Endometrium (tissue), 2 donors: Measurements from ENCODE around the gene HCRTR1.
"Not testable (repeated sequence)": the region's sequence is repeated elsewhere in the genome, so short reads cannot be mapped to it uniquely, and the experiment has no call there.

Experiments
- FAIRE-seq: peaks from 2 replicates; lab custom pipeline; 2012; peaks lifted over from hg19 to GRCh38; lab: Jason Lieb, UNC
- donor health status: control.
- donor health status: control.

HCRTR1 gene

DNA sequence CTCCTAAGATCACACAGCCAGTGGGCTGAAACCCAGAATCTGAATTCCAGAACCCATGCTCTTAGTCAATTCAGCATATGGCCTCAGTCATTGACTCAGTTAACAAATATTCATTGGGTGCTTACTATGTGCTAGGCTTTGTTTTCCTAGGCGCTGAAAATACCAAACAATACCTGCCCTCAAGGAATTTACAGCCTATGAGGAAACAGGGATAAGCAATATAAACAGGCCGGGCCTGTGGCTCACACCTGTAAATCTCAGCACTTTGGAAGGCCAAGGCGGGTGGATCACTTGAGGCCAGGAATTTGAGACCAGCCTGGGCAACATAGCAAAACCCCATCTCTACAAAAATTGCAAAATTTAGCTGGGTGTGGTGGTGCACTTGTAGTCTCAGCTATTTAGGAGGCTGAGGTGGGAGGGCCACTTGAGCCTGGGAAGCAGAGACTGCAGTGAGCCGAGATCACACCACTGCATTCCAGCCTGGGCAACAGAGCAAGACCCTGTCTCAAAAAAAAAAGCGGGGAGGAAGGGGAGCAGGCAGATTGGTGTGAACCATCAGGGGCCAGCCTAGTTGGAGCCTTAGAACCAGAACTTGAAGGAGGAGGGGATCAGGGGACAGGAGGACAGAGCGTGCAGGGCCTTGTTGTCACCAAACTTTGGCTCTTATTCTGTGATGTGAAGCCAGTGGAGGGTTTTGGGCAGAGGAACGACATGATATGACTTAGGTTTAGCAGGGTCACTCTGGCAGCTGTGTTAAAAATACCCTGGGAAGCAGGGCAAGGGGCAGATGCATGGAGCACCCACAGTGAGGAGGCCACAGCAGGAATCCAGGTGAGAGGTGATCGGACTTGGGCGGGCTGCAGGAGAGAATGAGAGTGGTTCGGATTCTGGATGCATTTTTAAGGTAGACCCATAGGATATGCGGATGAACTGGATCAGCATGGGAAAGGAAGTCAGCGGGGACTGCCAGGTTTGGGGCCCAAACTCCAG, 35.4 kb upstream of the HCRTR1 start:
- FAIRE-seq: no peak

DNA sequence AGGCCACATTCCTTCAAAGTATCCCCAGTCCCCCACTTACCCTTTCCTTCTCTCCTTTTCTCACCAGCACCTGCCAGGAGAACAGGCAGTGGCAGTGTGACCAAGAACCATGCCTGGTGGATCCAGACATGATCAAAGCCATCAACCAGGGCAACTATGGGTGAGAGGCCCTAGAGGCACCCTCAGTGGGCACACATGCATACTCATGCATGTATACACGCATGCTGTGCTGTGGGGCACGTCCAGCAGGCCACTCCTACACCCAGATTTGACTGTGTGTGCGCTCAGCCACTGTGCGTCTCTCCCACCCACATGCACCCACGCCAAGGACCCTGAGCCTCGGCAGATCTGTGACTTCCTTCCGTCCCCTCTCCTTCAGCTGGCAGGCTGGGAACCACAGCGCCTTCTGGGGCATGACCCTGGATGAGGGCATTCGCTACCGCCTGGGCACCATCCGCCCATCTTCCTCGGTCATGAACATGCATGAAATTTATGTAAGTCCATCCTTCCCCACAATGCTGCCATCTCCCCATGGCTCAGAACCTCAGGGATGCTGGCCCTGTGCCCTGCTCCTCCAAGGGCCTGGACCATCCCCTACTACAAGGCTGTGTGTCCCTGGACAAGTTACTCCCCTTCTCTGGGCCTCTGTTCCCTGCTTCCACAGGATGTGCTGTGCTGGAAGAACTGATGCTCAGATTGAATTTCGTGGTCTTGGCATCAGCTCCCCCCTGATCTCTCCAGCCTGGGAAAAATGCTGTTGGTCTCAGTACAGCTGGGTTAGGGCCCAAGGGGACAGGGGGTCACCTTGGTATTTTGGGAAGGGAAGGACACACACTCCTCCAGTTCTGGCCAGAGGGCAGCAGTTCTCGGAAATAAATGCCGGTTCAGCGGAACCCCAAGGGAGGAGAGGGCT, 34.2 kb upstream of the HCRTR1 start:
- FAIRE-seq: no peak

DNA sequence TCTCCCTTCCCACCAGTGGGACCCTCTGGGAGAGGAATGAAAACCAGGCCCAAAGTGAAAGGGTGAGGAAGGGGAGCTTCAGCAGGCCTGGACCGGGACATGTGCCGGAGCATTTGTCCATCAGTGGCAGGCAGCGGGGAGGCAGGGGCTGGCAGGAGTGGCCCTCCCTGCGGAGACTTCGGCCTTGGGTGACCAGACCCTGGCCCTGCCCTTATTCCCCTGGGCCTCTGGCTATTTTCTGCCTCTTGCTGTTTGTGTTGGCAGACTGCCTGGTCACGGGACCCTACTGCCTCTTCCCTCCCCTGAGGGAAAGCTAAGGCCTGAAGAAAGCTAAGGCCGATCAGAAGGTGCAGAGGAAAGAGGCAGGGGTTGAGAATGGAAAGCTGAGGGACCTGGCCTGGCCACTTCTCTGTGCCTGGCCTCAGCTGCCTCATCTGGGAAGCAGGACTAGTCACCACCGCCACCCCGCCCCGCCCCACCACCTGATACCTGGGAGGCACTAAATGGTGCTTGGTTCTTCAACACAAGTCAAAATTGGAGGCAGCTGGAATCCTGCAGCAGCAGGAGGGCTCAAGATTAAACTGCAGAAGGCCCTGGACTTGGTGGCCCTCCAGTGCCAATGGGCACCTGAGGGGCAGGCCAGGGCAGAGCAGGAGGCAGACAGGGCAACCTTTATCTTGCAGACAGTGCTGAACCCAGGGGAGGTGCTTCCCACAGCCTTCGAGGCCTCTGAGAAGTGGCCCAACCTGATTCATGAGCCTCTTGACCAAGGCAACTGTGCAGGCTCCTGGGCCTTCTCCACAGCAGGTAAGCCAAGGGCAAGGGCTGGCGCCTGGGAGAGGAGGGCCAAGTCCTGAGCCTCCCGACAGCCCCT, 33.3 kb upstream of the HCRTR1 start:
- FAIRE-seq: no peak

DNA sequence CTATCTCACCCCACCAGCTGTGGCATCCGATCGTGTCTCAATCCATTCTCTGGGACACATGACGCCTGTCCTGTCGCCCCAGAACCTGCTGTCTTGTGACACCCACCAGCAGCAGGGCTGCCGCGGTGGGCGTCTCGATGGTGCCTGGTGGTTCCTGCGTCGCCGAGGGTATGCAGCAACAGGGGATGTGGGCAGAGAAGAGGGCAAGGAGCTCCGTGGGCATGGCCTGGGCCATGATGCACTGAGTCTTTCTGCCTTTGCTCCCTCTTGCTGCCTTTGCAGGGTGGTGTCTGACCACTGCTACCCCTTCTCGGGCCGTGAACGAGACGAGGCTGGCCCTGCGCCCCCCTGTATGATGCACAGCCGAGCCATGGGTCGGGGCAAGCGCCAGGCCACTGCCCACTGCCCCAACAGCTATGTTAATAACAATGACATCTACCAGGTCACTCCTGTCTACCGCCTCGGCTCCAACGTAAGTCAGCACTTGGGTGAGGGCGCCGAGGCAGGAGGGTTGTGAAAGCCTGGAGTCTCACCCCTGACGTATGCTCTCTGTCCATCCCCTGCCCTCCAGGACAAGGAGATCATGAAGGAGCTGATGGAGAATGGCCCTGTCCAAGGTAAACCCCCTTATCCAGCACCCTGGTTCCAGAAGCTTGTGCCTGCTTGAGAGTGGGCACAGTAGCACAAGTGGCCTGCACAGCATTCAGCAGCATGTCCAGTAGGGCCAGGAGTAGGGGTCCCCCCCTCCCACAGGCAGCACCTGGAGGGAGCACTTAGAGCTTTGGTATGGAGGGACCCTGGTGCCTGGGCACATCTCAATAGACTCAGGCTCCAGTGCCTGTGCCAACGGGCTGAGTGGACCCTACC, 32.4 kb upstream of the HCRTR1 start:
- FAIRE-seq: no peak

DNA sequence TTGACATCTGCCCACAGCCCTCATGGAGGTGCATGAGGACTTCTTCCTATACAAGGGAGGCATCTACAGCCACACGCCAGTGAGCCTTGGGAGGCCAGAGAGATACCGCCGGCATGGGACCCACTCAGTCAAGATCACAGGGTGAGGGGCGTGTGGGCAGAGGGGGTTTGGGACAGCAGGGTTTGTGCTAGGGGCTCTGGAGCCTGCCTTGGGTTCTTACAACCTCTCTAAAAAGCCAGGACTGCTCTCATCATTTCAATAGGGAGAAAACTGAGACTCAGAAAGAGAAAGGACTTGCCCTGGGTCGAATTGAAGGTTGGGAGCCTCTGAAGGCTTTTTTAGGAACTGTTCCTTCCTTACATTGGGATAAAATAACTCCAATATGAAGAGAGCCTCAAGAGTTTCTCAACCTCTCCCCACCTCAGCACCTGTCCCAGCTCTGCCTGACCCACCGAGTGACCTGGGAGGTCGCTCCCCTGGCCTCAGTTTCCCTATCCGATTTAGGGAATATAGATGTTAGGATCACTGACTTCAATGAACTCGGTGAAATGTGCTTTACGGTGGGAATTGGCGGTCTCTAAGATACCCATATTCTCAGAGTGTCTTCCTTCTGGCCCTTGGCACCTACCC, 31.6 kb upstream of the HCRTR1 start:
- FAIRE-seq: no peak

DNA sequence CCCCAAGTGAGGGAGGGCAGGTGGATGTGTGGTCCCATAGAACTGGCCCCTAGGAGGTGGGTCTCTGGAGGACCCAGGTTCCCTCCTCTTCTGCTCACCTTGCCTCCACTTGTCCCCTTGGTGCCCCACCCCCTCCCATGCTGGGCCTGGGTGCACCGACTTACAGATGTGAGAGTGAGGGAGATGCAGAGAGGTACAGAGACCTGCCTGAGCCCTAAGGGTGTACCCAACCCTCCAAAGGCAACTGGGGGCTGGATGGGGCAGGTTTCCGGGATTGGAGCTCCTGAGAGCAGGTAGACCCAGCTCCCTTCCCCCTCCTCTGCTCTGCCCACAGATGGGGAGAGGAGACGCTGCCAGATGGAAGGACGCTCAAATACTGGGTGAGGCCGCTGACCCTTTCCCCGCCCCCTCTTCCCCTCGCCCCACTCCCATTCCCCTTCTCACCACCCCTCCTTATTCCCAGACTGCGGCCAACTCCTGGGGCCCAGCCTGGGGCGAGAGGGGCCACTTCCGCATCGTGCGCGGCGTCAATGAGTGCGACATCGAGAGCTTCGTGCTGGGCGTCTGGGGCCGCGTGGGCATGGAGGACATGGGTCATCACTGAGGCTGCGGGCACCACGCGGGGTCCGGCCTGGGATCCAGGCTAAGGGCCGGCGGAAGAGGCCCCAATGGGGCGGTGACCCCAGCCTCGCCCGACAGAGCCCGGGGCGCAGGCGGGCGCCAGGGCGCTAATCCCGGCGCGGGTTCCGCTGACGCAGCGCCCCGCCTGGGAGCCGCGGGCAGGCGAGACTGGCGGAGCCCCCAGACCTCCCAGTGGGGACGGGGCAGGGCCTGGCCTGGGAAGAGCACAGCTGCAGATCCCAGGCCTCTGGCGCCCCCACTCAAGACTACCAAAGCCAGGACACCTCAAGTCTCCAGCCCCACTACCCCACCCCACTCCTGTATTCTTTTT, 30.8 kb upstream of the HCRTR1 start:
- FAIRE-seq: no peak

DNA sequence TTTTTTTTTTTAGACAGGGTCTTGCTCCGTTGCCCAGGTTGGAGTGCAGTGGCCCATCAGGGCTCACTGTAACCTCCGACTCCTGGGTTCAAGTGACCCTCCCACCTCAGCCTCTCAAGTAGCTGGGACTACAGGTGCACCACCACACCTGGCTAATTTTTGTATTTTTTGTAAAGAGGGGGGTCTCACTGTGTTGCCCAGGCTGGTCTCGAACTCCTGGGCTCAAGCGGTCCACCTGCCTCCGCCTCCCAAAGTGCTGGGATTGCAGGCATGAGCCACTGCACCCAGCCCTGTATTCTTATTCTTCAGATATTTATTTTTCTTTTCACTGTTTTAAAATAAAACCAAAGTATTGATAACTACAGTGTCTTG, 30.2 kb upstream of the HCRTR1 start:
- FAIRE-seq: not testable (repeated sequence)

DNA sequence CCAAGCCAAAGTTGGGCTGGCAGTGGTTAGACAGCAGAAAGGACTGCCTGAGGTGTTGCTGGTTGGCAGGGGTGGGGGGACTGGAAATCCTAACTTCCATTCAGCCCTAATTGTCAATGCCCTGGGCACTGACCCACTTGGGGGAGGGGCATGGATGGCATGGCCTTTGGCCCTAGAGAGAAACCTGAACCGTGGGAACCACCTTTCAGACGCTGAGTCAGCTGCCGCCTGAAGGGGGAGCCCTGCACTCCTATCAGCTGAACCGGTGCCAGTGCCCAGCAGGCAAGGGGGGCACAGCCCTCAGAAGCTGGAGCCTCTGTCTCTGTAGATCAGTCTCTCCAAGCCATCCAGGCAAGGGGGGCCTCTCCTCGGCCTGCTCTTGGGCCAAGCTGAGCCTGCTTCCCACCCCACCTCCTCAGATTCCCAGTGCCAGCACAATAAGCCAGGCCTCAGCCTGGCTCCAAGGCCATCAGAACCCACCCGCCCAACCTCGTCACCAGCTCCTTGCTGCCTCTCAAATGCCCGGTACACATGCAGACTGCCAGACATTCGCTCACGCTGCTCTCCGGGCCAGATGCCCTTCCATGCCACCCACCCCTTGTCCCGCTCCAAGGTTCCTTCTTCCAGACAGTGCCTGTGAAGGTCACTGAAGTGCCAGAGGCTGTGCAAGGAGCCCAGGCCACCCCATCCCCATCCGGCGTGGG, 29.6 kb upstream of the HCRTR1 start:
- FAIRE-seq: no peak

DNA sequence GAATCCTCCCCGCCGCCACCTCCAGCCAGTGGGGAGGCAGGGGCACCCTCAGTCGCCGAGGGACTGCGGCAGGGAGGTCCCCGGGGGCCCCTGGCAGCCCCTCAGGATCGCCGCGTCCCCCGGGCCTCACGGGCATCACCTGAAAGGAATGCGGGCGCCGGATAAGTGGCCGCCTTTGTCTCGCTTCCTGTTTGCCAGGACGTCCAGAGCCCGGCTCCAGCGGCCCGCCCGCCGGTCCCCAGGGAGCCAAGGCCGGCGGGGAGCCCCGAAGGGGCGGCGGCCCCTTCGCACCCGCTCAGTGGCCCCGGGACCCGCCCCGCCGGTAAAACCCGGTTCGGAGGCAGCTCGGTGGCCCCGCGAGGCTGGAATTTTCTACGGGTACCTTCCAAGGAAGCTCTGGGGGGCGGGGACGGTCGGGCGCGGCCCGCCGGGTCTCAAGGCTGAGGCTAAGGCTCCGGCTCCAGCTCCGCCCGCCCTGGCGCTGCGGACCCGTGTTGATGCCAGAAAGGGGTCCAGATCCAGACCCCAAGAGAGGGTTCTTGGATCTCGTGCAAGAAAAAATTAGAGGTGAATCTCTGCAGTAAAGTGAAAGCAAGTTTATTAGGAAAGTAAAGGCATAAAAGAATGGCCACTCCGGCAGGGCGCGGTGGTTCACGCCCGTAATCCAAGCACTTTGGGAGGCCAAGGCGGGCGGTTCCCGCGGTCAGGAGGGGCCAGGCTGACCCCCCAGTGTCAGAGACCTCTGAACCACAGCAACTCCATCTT, 28.6 kb upstream of the HCRTR1 start:
- FAIRE-seq: no peak

DNA sequence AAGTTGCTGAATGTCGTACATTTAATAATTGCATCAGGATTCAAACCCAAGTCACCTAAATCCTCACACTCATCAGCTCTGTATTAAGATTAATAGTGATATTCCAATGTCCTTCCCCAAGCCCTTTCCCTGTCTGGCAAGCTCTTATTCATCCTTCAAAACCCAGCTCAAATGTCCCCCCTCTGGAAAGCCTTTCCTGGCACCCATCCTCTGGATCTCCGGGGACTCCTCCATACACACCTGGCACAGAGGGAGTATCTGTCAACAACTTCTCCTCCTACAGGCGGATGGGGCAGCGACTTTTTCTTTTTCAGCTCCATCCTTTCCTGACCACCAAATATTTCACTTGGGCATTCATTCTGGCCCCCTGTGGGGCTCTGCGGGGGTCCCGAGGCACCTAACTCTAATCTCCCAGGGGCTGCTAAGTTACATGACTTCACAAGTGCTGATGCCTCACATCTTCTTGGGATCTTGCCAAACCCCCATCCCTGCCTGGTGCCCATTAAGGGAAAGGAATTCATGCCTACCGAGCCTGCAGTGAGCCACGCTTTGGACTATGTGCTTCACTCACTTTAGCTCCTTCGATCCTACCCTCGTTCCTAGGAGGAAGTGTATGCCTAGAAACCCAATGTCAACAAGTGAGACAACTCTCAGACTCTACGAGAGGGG, 25.9 kb upstream of the HCRTR1 start:
- no peak for FAIRE-seq

DNA sequence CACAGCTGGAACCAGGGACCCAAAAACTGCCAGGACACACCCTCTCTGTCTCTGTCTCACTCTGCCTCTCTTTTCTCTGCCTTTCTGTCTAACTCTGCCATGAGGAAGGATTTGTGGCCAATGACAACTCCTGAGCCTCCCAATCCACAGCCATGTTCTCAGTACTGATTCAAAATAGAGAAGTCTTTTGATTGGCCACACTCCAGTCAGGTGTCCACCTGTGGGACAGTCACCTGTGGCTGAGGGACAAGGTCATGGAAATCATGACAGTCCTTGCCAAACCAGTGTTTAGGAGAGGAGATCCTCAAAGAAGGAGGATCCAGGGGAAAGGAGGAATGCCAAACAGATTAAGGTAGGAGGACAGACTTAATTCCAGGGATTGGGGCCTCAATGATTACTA, 25.4 kb upstream of the HCRTR1 start:
- no peak for FAIRE-seq

DNA sequence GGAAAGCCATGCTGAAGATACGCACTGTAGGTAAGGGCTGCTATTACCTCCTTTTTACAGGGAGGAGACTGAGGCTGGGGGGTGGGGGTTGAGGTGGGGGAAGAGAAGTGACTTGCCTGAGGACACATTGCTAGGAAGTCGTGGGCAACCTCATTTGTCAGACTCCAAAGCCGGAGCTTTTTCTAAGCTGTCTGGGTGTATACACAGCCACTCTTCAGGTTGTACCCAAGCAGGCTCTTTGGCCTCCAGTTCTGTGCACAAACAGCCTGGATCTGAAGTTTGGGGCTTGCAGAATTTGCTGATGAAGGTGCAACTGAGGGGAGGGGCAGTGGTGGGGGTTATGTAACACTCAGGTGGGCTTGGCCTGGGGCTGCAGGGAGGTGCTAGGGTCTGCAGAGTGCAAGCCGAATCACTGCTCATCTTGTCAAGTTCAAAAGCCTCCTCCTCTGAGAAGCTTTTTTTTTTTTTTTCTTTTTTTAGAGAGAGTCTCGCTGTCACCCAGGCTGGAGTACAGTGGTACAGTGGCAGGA, 24.3 kb upstream of the HCRTR1 start:
- FAIRE-seq: no peak

DNA sequence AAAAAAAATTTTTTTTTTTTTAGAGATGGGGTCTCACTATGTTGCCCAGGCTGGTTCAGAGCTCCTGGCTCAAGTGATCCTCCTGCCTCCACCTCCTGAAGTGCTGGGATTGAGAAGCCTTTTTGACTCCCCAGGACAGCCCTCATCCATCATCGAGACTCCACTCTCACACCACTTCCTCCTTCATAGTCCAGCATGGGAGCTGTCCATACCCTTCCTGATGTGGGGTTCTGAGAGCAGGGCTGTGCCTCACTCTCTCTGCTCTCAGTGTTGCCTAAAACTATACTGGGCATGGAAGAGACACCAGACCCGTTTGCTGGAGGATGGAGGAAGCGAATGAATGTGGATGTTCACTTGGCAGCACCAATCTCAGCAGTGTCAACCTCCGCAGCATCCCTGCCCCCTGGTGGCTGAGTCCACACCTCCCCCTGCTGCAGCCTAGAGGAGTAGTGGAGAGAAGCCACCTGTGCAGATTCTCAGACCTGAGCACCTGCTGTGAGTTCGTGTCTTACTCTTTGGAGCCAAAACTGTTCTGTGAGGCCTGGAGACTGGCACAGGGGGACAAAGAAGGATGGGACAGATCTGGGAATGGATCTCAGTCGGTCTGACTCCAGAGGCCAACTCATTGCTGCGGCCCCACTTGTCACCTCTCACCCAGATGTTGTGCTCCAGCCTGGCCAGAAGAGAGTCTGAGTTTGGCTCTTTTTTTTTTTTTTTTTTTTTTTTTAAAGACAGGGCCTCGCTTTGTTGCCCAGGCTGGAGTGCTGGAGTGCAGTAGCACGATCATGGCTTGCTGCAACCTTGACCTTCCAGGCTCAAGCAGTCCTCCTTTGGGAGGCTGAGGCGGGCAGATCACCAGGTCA, 23.5 kb upstream of the HCRTR1 start:
- no peak for FAIRE-seq

DNA sequence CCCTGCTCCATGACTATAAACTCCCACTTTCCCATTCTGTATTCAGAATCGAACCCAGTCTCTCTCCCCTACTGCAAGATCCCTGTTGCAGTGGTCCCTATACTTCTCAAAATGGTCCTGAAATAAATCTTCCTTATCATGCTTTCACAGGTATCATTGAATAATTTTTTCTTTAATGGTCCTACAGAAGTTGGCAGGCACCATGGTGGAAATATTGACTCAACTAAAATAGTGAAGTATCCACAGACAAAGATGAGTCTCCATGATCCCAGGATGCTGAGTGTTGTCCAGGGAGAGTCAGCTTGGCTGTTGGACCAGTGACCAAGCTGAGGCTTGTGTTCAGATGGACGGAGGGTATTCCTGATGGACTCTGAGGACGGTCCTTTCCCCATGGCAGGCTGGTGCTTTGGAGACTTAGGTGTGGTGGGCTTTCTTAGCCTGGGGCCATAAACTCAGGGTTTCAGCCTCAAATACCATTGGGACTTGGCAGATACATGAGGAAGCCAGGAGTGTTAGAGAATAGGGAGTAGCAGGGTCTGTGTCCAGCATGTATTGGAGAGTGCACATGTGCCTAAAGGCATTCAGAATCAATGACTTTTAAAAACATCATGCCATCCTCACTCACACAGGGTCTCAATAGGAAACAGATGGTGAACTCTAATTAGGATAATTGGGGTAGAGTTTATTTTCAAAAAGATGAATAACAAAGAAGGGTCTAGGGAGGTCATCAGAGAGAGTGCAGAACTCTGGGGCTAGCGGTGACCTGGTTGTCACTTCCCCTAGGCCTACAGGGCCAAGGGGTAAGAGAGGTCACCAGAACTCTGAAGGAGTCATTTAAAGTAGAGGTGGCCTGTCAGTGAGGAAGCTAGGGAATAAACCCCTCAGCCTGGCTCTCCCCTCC, 21.4 kb upstream of the HCRTR1 start:
- FAIRE-seq: no peak

DNA sequence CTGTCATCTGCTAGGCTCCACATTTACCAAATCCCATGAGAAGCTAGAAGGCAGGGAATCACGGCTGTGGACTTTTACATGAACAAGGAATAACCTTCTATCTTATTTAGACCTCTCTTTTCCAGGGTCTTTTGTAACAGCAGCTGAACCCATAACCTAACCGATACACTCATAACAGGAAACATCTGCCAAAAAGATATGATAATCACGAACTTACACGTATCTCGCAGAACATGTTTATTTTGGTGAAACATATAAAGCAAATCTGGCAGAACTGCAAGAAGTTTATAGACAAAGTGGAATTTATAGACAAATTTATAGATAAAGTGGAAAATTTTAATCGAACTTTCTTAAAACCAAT, 20.8 kb upstream of the HCRTR1 start:
- FAIRE-seq: no peak
